ENCODE measurements around the gene RNPEP.

GRCh38 chr1:201938440-201939035 lies 43.9 kb upstream of the RNPEP start:
- TF ChIP-seq CTCF (IDR thresholded peaks at IDR 0.05): no peak
- no peak for TF ChIP-seq POLR2AphosphoS5 (IDR thresholded peaks at IDR 0.05)
- TF ChIP-seq POLR2A (IDR thresholded peaks at IDR 0.05): no peak

Data from breast epithelium (tissue), 3 donors.